H1 (cell line): ENCODE measurements around the gene BTBD3. TPM values are rescaled to one million over a fixed set of nuclear protein-coding genes. Genes with fewer than 3 reads are reported as not detected.

Source experiments
- CHD1 ChIP-seq: IDR thresholded peaks from 2 replicates; pipeline ENCODE4 v1.6.1; 2012; ENCODE audit warnings: low read depth, low read length, improper control_type of control experiment
- HDAC6 ChIP-seq: IDR thresholded peaks from one replicate; pipeline ENCODE4 v1.7.1; 2012; ENCODE audit warnings: low read depth, mild to moderate bottlenecking, inconsistent platforms, low read length, moderate library complexity
- KDM5A ChIP-seq: fragments of 200-600 bp; IDR thresholded peaks from 2 replicates; pipeline ENCODE4 v1.7.1; 2012; ENCODE audit warnings: mild to moderate bottlenecking, low read length, inconsistent platforms, mixed read lengths
- PHF8 ChIP-seq: fragments of 200-600 bp; sonication (generic); conservative IDR thresholded peaks from 2 replicates; pipeline ENCODE4 v1.7.1; 2012; ENCODE audit warnings: low read depth, mild to moderate bottlenecking, inconsistent platforms, low read length, moderate library complexity
- POLR2AphosphoS5 ChIP-seq: IDR thresholded peaks from 2 replicates; pipeline ENCODE4 v1.6.1; 2011; ENCODE audit warnings: low read depth, low read length
- RBBP5 ChIP-seq: IDR thresholded peaks from 2 replicates; pipeline ENCODE4 v1.7.1; 2012; ENCODE audit warnings: low read depth, mild to moderate bottlenecking, inconsistent platforms, low read length, moderate library complexity, borderline replicate concordance
- SP4 ChIP-seq: IDR thresholded peaks from 2 replicates; pipeline ENCODE4 v1.6.1; 2012; ENCODE audit warnings: low read length, inconsistent platforms
- TAF1 ChIP-seq: IDR thresholded peaks from 2 replicates; pipeline ENCODE4 v1.6.1; 2011; ENCODE audit warnings: mild to moderate bottlenecking, low read depth, low read length
- TEAD4 ChIP-seq: IDR thresholded peaks from 2 replicates; pipeline ENCODE4 v1.6.1; 2012; ENCODE audit warnings: low read depth, low read length, inconsistent platforms, mixed read lengths
- polyA plus RNA-seq, 7 experiments: library from polyadenylated mRNA; depleted of rRNA in 3 of 7; stranded (reverse) in 5 of 7; unstranded in 2 of 7; fragments of >200 nt in 5 of 7; fragments of 200-250 nt in 2 of 7; gene quantifications; 1 replicate in 5 of 7; 2 replicates in 1 of 7; 4 replicates in 1 of 7; pipeline versions ENCODE4 v1.2.1 to v1.2.3, GENCODE V29; 2011 to 2013; ENCODE audit warnings: missing spikeins in 2 of 7, mixed read lengths in 2 of 7
- total RNA-seq: library from RNA; stranded (reverse); fragmentation: NEBNext Ultra II Directional; extraction: Animal tissue kit (Norgen Biotek cat#: 25700); gene quantifications from 2 replicates; pipeline ENCODE4 v1.2.1, GENCODE V29; 2021
- TF ChIP-seq, protein P1 (sequence below): fragments of 300-600 bp; sonication (generic); IDR thresholded peaks from 2 replicates; pipeline ENCODE4 v1.7.1; 2012; ENCODE audit warnings: low read length, moderate library complexity, mild to moderate bottlenecking, inconsistent platforms; ENCODE audit not compliant: insufficient replicate concordance
- TF ChIP-seq, protein P2 (sequence below): IDR thresholded peaks from 2 replicates; pipeline ENCODE4 v1.6.1; 2012; ENCODE audit warnings: inconsistent platforms

The BTBD3 gene
- total and polyA plus RNA-seq, 2 of the 8 experiments (the other 6 are each of a cell fraction or from before 2014, with no cell fraction given): 36.7 to 45.5 TPM

DNA sequence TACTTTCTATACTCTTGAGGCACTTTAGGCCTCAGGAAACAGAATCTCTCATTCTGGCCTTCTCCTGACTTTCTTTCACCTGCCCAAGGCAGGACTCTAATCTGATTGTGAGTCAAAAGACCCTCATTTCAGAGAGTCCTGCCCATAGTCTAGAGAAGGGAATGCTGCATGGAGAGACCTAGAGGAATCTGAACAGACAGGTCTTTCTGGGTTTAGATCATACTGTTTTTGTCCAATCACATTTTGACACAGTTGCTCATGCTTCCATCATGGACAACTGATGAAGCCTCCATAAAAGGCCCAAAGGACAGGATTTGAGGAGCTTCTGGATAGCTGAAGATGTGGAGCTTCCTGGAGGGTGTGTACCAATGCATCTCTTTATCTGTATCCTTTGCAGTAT lies 48.1 kb upstream of the BTBD3 start (continued):
- TF ChIP-seq, protein P1, sequence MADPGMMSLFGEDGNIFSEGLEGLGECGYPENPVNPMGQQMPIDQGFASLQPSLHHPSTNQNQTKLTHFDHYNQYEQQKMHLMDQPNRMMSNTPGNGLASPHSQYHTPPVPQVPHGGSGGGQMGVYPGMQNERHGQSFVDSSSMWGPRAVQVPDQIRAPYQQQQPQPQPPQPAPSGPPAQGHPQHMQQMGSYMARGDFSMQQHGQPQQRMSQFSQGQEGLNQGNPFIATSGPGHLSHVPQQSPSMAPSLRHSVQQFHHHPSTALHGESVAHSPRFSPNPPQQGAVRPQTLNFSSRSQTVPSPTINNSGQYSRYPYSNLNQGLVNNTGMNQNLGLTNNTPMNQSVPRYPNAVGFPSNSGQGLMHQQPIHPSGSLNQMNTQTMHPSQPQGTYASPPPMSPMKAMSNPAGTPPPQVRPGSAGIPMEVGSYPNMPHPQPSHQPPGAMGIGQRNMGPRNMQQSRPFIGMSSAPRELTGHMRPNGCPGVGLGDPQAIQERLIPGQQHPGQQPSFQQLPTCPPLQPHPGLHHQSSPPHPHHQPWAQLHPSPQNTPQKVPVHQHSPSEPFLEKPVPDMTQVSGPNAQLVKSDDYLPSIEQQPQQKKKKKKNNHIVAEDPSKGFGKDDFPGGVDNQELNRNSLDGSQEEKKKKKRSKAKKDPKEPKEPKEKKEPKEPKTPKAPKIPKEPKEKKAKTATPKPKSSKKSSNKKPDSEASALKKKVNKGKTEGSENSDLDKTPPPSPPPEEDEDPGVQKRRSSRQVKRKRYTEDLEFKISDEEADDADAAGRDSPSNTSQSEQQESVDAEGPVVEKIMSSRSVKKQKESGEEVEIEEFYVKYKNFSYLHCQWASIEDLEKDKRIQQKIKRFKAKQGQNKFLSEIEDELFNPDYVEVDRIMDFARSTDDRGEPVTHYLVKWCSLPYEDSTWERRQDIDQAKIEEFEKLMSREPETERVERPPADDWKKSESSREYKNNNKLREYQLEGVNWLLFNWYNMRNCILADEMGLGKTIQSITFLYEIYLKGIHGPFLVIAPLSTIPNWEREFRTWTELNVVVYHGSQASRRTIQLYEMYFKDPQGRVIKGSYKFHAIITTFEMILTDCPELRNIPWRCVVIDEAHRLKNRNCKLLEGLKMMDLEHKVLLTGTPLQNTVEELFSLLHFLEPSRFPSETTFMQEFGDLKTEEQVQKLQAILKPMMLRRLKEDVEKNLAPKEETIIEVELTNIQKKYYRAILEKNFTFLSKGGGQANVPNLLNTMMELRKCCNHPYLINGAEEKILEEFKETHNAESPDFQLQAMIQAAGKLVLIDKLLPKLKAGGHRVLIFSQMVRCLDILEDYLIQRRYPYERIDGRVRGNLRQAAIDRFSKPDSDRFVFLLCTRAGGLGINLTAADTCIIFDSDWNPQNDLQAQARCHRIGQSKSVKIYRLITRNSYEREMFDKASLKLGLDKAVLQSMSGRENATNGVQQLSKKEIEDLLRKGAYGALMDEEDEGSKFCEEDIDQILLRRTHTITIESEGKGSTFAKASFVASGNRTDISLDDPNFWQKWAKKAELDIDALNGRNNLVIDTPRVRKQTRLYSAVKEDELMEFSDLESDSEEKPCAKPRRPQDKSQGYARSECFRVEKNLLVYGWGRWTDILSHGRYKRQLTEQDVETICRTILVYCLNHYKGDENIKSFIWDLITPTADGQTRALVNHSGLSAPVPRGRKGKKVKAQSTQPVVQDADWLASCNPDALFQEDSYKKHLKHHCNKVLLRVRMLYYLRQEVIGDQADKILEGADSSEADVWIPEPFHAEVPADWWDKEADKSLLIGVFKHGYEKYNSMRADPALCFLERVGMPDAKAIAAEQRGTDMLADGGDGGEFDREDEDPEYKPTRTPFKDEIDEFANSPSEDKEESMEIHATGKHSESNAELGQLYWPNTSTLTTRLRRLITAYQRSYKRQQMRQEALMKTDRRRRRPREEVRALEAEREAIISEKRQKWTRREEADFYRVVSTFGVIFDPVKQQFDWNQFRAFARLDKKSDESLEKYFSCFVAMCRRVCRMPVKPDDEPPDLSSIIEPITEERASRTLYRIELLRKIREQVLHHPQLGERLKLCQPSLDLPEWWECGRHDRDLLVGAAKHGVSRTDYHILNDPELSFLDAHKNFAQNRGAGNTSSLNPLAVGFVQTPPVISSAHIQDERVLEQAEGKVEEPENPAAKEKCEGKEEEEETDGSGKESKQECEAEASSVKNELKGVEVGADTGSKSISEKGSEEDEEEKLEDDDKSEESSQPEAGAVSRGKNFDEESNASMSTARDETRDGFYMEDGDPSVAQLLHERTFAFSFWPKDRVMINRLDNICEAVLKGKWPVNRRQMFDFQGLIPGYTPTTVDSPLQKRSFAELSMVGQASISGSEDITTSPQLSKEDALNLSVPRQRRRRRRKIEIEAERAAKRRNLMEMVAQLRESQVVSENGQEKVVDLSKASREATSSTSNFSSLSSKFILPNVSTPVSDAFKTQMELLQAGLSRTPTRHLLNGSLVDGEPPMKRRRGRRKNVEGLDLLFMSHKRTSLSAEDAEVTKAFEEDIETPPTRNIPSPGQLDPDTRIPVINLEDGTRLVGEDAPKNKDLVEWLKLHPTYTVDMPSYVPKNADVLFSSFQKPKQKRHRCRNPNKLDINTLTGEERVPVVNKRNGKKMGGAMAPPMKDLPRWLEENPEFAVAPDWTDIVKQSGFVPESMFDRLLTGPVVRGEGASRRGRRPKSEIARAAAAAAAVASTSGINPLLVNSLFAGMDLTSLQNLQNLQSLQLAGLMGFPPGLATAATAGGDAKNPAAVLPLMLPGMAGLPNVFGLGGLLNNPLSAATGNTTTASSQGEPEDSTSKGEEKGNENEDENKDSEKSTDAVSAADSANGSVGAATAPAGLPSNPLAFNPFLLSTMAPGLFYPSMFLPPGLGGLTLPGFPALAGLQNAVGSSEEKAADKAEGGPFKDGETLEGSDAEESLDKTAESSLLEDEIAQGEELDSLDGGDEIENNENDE: no peak
- TF ChIP-seq HDAC6 (no peak), CHD1 (no peak), TAF1 (no peak), POLR2AphosphoS5 (no peak), PHF8 (no peak), TEAD4 (no peak), KDM5A (no peak), SP4 (no peak), RBBP5 (no peak)
- TF ChIP-seq, protein P2, sequence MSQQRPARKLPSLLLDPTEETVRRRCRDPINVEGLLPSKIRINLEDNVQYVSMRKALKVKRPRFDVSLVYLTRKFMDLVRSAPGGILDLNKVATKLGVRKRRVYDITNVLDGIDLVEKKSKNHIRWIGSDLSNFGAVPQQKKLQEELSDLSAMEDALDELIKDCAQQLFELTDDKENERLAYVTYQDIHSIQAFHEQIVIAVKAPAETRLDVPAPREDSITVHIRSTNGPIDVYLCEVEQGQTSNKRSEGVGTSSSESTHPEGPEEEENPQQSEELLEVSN: no peak
